HCT116 (cell line): ENCODE data around the gene POT1.

Experiments
- CEBPB ChIP-seq: IDR thresholded peaks from 2 replicates; pipeline ENCODE4 v1.6.1; 2012; ENCODE audit warnings: low read depth
- EZH2 ChIP-seq: fragments of 200-600 bp; sonication (generic); IDR thresholded peaks from 2 replicates; pipeline ENCODE4 v1.6.1; 2017; ENCODE audit warnings: antibody characterized with exemption, mixed run types
- POLR2A ChIP-seq: IDR thresholded peaks from 2 replicates; pipeline ENCODE4 v1.7.0; 2011; ENCODE audit warnings: borderline replicate concordance; ENCODE audit not compliant: insufficient read depth, insufficient read length; ENCODE audit errors: extremely low read depth
- SIN3A ChIP-seq: IDR thresholded peaks from 2 replicates; pipeline ENCODE4 v1.6.1; 2012; ENCODE audit warnings: low read depth
- SRF ChIP-seq: IDR thresholded peaks from 2 replicates; pipeline ENCODE4 v1.6.1; 2012; ENCODE audit warnings: low read depth
- ZFX ChIP-seq: fragments of 450-650 bp; IDR thresholded peaks from 2 replicates; pipeline ENCODE4 v1.6.1; 2017
- ZNF274 ChIP-seq: fragments of 200-500 bp; sonication (Bioruptor generic); IDR thresholded peaks from 2 replicates; pipeline ENCODE4 v1.6.1; 2014; ENCODE audit warnings: mild to moderate bottlenecking, low read depth, low read length, inconsistent platforms
- TF ChIP-seq, protein P1 (sequence below), 3 experiments: fragments of 200-600 bp in 1 of 3; sonication (generic) in 1 of 3; IDR thresholded peaks in 2 of 3; conservative IDR thresholded peaks in 1 of 3; 2 replicates each; pipeline ENCODE4 v1.5.1; 2012 to 2017; ENCODE audit warnings: low read depth in 2 of 3, low read length in 2 of 3, antibody characterized with exemption in 1 of 3, borderline replicate concordance in 1 of 3, control low read depth in 1 of 3, mild to moderate bottlenecking in 1 of 3, mixed read lengths in 1 of 3, mixed run types in 1 of 3, moderate library complexity in 1 of 3; ENCODE audit not compliant: insufficient read depth in 1 of 3
- TF ChIP-seq, protein P2 (sequence below): IDR thresholded peaks from 2 replicates; pipeline ENCODE4 v1.6.1; 2012
- TF ChIP-seq, protein P3 (sequence below): IDR thresholded peaks from 2 replicates; pipeline ENCODE4 v1.6.1; 2011; ENCODE audit warnings: mild to moderate bottlenecking, low read length, moderate library complexity; ENCODE audit not compliant: insufficient replicate concordance; ENCODE audit errors: extremely low read depth
- TF ChIP-seq, protein P4 (sequence below): IDR thresholded peaks from 2 replicates; pipeline ENCODE4 v1.6.1; 2012; ENCODE audit warnings: low read depth

DNA sequence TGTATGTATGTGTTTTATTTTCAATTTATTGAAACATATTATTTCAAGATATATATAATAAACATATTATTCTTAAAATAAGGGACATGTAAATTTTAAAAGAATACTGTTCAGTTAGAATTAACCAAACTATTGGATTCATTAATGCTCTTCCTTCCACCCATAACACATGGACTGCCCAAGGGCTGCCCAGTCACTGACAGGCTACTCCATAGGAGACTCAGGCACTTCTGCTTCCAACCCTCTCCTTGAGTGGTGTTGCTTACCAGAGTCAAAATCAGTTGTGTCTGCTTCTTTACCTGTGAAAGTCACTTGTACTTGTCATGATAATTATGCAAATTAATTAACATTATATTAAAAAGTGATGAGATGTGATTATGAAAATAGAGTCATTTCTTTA, 154.2 kb downstream of the POT1 start:
- TF ChIP-seq, protein P1, sequence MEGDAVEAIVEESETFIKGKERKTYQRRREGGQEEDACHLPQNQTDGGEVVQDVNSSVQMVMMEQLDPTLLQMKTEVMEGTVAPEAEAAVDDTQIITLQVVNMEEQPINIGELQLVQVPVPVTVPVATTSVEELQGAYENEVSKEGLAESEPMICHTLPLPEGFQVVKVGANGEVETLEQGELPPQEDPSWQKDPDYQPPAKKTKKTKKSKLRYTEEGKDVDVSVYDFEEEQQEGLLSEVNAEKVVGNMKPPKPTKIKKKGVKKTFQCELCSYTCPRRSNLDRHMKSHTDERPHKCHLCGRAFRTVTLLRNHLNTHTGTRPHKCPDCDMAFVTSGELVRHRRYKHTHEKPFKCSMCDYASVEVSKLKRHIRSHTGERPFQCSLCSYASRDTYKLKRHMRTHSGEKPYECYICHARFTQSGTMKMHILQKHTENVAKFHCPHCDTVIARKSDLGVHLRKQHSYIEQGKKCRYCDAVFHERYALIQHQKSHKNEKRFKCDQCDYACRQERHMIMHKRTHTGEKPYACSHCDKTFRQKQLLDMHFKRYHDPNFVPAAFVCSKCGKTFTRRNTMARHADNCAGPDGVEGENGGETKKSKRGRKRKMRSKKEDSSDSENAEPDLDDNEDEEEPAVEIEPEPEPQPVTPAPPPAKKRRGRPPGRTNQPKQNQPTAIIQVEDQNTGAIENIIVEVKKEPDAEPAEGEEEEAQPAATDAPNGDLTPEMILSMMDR (IDR thresholded peaks at IDR 0.05 in 2 of 3, conservative IDR thresholded peaks at IDR 0.05 in 1 of 3; ENCODE audit: borderline replicate concordance in 1 of 3, insufficient read depth in 1 of 3, low read depth in 2 of 3, low read length in 2 of 3): no peak
- TF ChIP-seq, protein P2, sequence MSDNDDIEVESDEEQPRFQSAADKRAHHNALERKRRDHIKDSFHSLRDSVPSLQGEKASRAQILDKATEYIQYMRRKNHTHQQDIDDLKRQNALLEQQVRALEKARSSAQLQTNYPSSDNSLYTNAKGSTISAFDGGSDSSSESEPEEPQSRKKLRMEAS: no peak
- TF ChIP-seq ZFX (no peak), POLR2A (no peak), EZH2 (no peak), SIN3A (no peak), CEBPB (no peak), SRF (no peak), ZNF274 (no peak)
- TF ChIP-seq, protein P3, sequence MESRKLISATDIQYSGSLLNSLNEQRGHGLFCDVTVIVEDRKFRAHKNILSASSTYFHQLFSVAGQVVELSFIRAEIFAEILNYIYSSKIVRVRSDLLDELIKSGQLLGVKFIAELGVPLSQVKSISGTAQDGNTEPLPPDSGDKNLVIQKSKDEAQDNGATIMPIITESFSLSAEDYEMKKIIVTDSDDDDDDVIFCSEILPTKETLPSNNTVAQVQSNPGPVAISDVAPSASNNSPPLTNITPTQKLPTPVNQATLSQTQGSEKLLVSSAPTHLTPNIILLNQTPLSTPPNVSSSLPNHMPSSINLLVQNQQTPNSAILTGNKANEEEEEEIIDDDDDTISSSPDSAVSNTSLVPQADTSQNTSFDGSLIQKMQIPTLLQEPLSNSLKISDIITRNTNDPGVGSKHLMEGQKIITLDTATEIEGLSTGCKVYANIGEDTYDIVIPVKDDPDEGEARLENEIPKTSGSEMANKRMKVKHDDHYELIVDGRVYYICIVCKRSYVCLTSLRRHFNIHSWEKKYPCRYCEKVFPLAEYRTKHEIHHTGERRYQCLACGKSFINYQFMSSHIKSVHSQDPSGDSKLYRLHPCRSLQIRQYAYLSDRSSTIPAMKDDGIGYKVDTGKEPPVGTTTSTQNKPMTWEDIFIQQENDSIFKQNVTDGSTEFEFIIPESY: no peak
- TF ChIP-seq, protein P4, sequence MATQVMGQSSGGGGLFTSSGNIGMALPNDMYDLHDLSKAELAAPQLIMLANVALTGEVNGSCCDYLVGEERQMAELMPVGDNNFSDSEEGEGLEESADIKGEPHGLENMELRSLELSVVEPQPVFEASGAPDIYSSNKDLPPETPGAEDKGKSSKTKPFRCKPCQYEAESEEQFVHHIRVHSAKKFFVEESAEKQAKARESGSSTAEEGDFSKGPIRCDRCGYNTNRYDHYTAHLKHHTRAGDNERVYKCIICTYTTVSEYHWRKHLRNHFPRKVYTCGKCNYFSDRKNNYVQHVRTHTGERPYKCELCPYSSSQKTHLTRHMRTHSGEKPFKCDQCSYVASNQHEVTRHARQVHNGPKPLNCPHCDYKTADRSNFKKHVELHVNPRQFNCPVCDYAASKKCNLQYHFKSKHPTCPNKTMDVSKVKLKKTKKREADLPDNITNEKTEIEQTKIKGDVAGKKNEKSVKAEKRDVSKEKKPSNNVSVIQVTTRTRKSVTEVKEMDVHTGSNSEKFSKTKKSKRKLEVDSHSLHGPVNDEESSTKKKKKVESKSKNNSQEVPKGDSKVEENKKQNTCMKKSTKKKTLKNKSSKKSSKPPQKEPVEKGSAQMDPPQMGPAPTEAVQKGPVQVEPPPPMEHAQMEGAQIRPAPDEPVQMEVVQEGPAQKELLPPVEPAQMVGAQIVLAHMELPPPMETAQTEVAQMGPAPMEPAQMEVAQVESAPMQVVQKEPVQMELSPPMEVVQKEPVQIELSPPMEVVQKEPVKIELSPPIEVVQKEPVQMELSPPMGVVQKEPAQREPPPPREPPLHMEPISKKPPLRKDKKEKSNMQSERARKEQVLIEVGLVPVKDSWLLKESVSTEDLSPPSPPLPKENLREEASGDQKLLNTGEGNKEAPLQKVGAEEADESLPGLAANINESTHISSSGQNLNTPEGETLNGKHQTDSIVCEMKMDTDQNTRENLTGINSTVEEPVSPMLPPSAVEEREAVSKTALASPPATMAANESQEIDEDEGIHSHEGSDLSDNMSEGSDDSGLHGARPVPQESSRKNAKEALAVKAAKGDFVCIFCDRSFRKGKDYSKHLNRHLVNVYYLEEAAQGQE: no peak
